GM18951 (cell line): ENCODE results near the gene BLTP3B.
"Not testable (repeated sequence)": the region's sequence is repeated elsewhere in the genome, so short reads cannot be mapped to it uniquely, and the experiment has no call there.

Experiments
- POLR2A ChIP-seq: IDR thresholded peaks from 4 replicates; pipeline ENCODE4 v1.6.1; 2011; ENCODE audit warnings: mild to moderate bottlenecking; ENCODE audit not compliant: insufficient read length, insufficient read depth; ENCODE audit errors: extremely low read depth
- in situ Hi-C: fragments of 300-500 bp; cut with MboI; formaldehyde crosslinking; loops from one replicate; pipeline ENCODE4 v1.12.0; 2022; ENCODE audit warnings: low sequenced_read_pairs, mixed read lengths, inconsistent platforms; ENCODE audit not compliant: unreplicated experiment

Gene BLTP3B

GRCh38 chr12:100142851-100143559 is at the start of gene BLTP3B:
BLTP3B (minus strand) TSS chr12:100142874; CDS start chr12:100142635, 239 bp downstream.
- no peak for TF ChIP-seq POLR2A
- in situ Hi-C loops, result no loop called here

- TF ChIP-seq POLR2A, result no peak
- in situ Hi-C loops, result no loop called here
These were observed 47.1 kb upstream of the BLTP3B start for GRCh38 chr12:100189636-100190394.

GRCh38 chr12:100188888-100189635 is 46.4 kb upstream of the BLTP3B start:
- in situ Hi-C loops, result not testable (repeated sequence)

GRCh38 chr12:100187857-100188519 is 45.3 kb upstream of the BLTP3B start:
- in situ Hi-C loops, result no loop called here
- TF ChIP-seq POLR2A, result no peak

- in situ Hi-C loops, result no loop called here
These were observed 44.4 kb upstream of the BLTP3B start for GRCh38 chr12:100187068-100187467.

GRCh38 chr12:100186071-100186470 is 43.4 kb upstream of the BLTP3B start:
- no peak for TF ChIP-seq POLR2A
- in situ Hi-C loops, result no loop called here

More at GRCh38 chr12:100187068-100187467, 44.4 kb upstream of the BLTP3B start:
- no peak for TF ChIP-seq POLR2A

- in situ Hi-C loops, result no loop called here
- TF ChIP-seq POLR2A, result no peak
These were observed 42.8 kb upstream of the BLTP3B start for GRCh38 chr12:100185361-100185894.

- TF ChIP-seq POLR2A, result no peak
These were observed 42.0 kb upstream of the BLTP3B start for GRCh38 chr12:100184549-100185145.

GRCh38 chr12:100179252-100179651 is 36.6 kb upstream of the BLTP3B start:
- in situ Hi-C loops, result no loop called here

More at GRCh38 chr12:100184549-100185145, 42.0 kb upstream of the BLTP3B start:
- in situ Hi-C loops, result no loop called here

GRCh38 chr12:100176493-100176892 is 33.8 kb upstream of the BLTP3B start:
- in situ Hi-C loops, result not testable (repeated sequence)

More at GRCh38 chr12:100179252-100179651, 36.6 kb upstream of the BLTP3B start:
- TF ChIP-seq POLR2A, result no peak

- TF ChIP-seq POLR2A, result no peak
- in situ Hi-C loops, result no loop called here
These were observed 31.8 kb upstream of the BLTP3B start for GRCh38 chr12:100174495-100174894.

GRCh38 chr12:100173111-100173510 is 30.4 kb upstream of the BLTP3B start:
- no peak for TF ChIP-seq POLR2A
- in situ Hi-C loops, result no loop called here
